ENCODE data around the gene SUMF2.

The SUMF2 gene

GRCh38 chr7:56081626-56082340 lies 17.7 kb downstream of the SUMF2 start:
- H3K27ac ChIP-seq (ENCODE audit: low read depth, low read length) = no peak overlapping the region
- H3K4me2 ChIP-seq (ENCODE audit: low read depth, low read length, poor library complexity, severe bottlenecking) = no peak overlapping the region
- H2AFZ ChIP-seq (ENCODE audit: low read depth, low read length, severe bottlenecking) = no peak overlapping the region
- no peaks in the 10 kb centered on the region for H3K9me3 ChIP-seq (ENCODE audit: insufficient read depth, low read length)
- TF ChIP-seq EZH2phosphoT487 (conservative IDR thresholded peaks at IDR 0.05; ENCODE audit: low read length) = no peak
- TF ChIP-seq, protein P1, sequence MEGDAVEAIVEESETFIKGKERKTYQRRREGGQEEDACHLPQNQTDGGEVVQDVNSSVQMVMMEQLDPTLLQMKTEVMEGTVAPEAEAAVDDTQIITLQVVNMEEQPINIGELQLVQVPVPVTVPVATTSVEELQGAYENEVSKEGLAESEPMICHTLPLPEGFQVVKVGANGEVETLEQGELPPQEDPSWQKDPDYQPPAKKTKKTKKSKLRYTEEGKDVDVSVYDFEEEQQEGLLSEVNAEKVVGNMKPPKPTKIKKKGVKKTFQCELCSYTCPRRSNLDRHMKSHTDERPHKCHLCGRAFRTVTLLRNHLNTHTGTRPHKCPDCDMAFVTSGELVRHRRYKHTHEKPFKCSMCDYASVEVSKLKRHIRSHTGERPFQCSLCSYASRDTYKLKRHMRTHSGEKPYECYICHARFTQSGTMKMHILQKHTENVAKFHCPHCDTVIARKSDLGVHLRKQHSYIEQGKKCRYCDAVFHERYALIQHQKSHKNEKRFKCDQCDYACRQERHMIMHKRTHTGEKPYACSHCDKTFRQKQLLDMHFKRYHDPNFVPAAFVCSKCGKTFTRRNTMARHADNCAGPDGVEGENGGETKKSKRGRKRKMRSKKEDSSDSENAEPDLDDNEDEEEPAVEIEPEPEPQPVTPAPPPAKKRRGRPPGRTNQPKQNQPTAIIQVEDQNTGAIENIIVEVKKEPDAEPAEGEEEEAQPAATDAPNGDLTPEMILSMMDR (IDR thresholded peaks at IDR 0.05; ENCODE audit: insufficient read depth, low read length, poor library complexity, severe bottlenecking) = no peak
- H3K27me3 ChIP-seq (ENCODE audit: low read length) = no peaks in the 10 kb centered on the region
- H3K9me2 ChIP-seq (replicated peaks; ENCODE audit: insufficient read depth, low read length) = no peaks in the 10 kb centered on the region
- H3F3A ChIP-seq (ENCODE audit: insufficient read depth) = no peaks in the 10 kb centered on the region
- peaks cover 6% of the 10 kb centered on the region for H3K36me3 ChIP-seq (ENCODE audit: low read length)
- H3K4me3 ChIP-seq (ENCODE audit: insufficient read depth, low read length, poor library complexity, severe bottlenecking) = no peak overlapping the region
- H4K20me1 ChIP-seq (ENCODE audit: low read depth, low read length) = no peaks in the 10 kb centered on the region
- no peak overlapping the region for H3K9ac ChIP-seq (ENCODE audit: low read length)
- no peaks in the 10 kb centered on the region for H3K79me2 ChIP-seq (ENCODE audit: insufficient read depth, low read length)

DNA sequence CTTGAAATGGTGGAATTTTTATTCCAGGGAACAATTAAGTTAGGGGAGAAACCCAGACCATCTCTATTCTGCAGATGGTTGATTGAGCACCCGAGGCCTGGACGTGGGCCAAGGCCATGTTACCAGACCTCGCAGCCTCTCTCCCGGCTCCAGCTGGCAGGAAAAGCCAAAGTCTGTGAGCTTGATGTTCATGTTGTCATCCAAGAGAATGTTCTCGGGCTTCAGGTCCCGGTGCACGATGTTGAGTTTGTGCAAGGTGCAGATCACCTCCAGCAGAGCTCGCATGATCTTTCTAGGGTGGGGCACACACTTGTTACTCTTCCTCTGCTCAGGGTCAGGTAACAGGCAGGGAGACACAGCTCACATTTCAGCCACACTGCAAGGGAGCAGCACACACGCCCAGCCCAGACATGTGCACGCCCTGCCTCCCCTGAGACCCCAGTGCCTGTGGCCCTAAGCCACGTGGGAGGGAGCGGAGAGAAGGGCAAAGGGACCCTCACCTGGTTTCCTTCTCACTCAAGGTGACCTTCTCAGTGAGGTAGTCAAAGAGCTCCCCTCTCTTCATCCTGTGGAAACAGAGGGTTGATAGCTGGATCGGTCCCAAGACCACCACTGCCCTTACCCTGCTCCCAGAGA lies 19.2 kb downstream of the SUMF2 start:
- Histone ChIP-seq H3K27me3 (ENCODE audit: low read length) (no peaks in the 10 kb centered on the region), H4K20me1 (ENCODE audit: low read depth, low read length) (no peaks in the 10 kb centered on the region), H2AFZ (ENCODE audit: low read depth, low read length, severe bottlenecking) (no peak overlapping the region), H3K9ac (ENCODE audit: low read length) (no peak overlapping the region), H3K9me3 (ENCODE audit: insufficient read depth, low read length) (no peaks in the 10 kb centered on the region), H3K4me3 (ENCODE audit: insufficient read depth, low read length, poor library complexity, severe bottlenecking) (no peak overlapping the region), H3K36me3 (ENCODE audit: low read length) (peaks cover 3% of the 10 kb centered on the region), H3K9me2 (replicated peaks; ENCODE audit: insufficient read depth, low read length) (no peaks in the 10 kb centered on the region), H3K27ac (ENCODE audit: low read depth, low read length) (no peak overlapping the region), H3K79me2 (ENCODE audit: insufficient read depth, low read length) (no peaks in the 10 kb centered on the region), H3F3A (ENCODE audit: insufficient read depth) (no peaks in the 10 kb centered on the region), H3K4me2 (ENCODE audit: low read depth, low read length, poor library complexity, severe bottlenecking) (no peak overlapping the region)
- no peak for TF ChIP-seq EZH2phosphoT487 (conservative IDR thresholded peaks at IDR 0.05; ENCODE audit: low read length)
- TF ChIP-seq, protein P1 (IDR thresholded peaks at IDR 0.05; ENCODE audit: insufficient read depth, low read length, poor library complexity, severe bottlenecking) = no peak

- H3F3A ChIP-seq (ENCODE audit: insufficient read depth) = no peaks in the 10 kb centered on the region
- H3K9me2 ChIP-seq (replicated peaks; ENCODE audit: insufficient read depth, low read length) = no peaks in the 10 kb centered on the region
- H3K4me3 ChIP-seq (ENCODE audit: insufficient read depth, low read length, poor library complexity, severe bottlenecking) = no peak overlapping the region
- no peak overlapping the region for H2AFZ ChIP-seq (ENCODE audit: low read depth, low read length, severe bottlenecking)
- H3K27me3 ChIP-seq (ENCODE audit: low read length) = no peaks in the 10 kb centered on the region
- no peak overlapping the region for H3K9ac ChIP-seq (ENCODE audit: low read length)
- no peak for TF ChIP-seq EZH2phosphoT487 (conservative IDR thresholded peaks at IDR 0.05; ENCODE audit: low read length)
- TF ChIP-seq, protein P1 (IDR thresholded peaks at IDR 0.05; ENCODE audit: insufficient read depth, low read length, poor library complexity, severe bottlenecking) = no peak
- H3K27ac ChIP-seq (ENCODE audit: low read depth, low read length) = no peak overlapping the region
- no peak overlapping the region for H3K4me2 ChIP-seq (ENCODE audit: low read depth, low read length, poor library complexity, severe bottlenecking)
- H3K79me2 ChIP-seq (ENCODE audit: insufficient read depth, low read length) = no peaks in the 10 kb centered on the region
- no peaks in the 10 kb centered on the region for H3K9me3 ChIP-seq (ENCODE audit: insufficient read depth, low read length)
- H3K36me3 ChIP-seq (ENCODE audit: low read length) = no peaks in the 10 kb centered on the region
- no peaks in the 10 kb centered on the region for H4K20me1 ChIP-seq (ENCODE audit: low read depth, low read length)
Measured at GRCh38 chr7:56086761-56087160, 22.7 kb downstream of the SUMF2 start.
